Nephron progenitor cell (in vitro differentiated cells): ENCODE data around the gene ENTHD1.

ENCODE experiments used
- DNase-seq: peaks from one replicate; pipeline ENCODE4 v3.0.0; 2021
- H3K27ac Mint-ChIP-seq: 2 replicates; pipeline ENCODE4 v1.8.0; 2021; ENCODE audit warnings: mild to moderate bottlenecking, moderate library complexity, mixed read lengths
- H3K27me3 Mint-ChIP-seq: 2 replicates; pipeline ENCODE4 v1.8.0; 2021; ENCODE audit warnings: mild to moderate bottlenecking, low read depth, mixed read lengths; ENCODE audit not compliant: poor library complexity
- H3K36me3 Mint-ChIP-seq: 2 replicates; pipeline ENCODE4 v1.8.0; 2021; ENCODE audit warnings: low read depth, mixed read lengths
- H3K4me1 Mint-ChIP-seq: 2 replicates; pipeline ENCODE4 v1.8.0; 2021; ENCODE audit warnings: mixed read lengths
- H3K4me3 Mint-ChIP-seq: 2 replicates; pipeline ENCODE4 v1.8.0; 2021; ENCODE audit warnings: mild to moderate bottlenecking, moderate library complexity, mixed read lengths
- H3K9me3 Mint-ChIP-seq: 2 replicates; pipeline ENCODE4 v1.8.0; 2021; ENCODE audit warnings: mild to moderate bottlenecking, moderate library complexity, mixed read lengths
- TF ChIP-seq, protein P1 (sequence below): fragments of 200-600 bp; sonication (generic); IDR thresholded peaks from 2 replicates; pipeline ENCODE4 v1.5.0; 2021; ENCODE audit warnings: antibody characterized with exemption

The ENTHD1 gene

DNA sequence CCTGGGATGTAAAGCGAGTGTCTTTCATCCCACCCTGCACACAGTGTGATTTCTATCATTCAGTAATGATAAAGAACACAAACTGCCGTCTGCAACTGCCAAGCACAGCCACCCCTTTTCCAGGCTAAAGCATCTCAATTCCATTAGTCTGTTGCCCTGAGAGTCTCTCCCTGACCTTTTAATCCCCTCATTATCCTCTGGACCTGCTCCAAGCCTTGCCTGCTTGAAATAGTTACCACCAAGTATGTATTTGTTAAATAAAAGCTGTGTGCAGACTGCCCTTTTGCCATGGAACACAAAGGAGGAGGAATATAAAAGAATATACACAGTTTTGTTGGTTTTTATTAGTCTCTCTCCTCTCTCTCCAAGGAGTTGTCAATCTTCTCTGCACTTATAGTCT is 20.3 kb upstream of the ENTHD1 start:
- H3K36me3 Mint-ChIP-seq: no peaks in the 10 kb centered on the region
- H3K4me1 Mint-ChIP-seq: peaks cover 59% of the 10 kb centered on the region
- H3K9me3 Mint-ChIP-seq: no peaks in the 10 kb centered on the region
- DNase-seq: no peak
- H3K27me3 Mint-ChIP-seq: peaks cover 14% of the 10 kb centered on the region
- no peak overlapping the region for H3K4me3 Mint-ChIP-seq
- TF ChIP-seq, protein P1, sequence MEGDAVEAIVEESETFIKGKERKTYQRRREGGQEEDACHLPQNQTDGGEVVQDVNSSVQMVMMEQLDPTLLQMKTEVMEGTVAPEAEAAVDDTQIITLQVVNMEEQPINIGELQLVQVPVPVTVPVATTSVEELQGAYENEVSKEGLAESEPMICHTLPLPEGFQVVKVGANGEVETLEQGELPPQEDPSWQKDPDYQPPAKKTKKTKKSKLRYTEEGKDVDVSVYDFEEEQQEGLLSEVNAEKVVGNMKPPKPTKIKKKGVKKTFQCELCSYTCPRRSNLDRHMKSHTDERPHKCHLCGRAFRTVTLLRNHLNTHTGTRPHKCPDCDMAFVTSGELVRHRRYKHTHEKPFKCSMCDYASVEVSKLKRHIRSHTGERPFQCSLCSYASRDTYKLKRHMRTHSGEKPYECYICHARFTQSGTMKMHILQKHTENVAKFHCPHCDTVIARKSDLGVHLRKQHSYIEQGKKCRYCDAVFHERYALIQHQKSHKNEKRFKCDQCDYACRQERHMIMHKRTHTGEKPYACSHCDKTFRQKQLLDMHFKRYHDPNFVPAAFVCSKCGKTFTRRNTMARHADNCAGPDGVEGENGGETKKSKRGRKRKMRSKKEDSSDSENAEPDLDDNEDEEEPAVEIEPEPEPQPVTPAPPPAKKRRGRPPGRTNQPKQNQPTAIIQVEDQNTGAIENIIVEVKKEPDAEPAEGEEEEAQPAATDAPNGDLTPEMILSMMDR: no peak
- no peak overlapping the region for H3K27ac Mint-ChIP-seq

DNA sequence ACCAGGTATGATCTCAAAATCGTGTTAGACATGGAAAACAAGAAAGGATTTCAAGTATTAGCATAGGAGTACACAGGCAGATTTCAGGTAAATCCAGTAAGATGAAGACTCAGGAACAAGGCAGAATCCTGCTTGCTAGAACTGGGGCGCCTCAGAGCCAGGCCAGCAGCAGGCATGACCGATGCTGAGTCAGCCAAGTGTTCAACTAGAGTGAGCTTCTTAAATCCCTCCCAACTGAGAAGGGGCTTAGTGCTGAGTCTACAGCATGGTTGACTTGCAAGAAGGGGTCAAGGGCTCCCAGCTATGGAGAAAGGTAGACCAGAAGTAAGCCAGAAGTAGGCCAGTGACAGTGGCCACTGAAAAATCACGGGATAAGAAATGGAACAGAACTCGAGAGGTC is 19.8 kb upstream of the ENTHD1 start:
- Mint-ChIP-seq H3K27me3 (peaks cover 14% of the 10 kb centered on the region), H3K4me3 (no peak overlapping the region), H3K27ac (no peak overlapping the region), H3K36me3 (no peaks in the 10 kb centered on the region), H3K4me1 (peaks cover 65% of the 10 kb centered on the region), H3K9me3 (no peaks in the 10 kb centered on the region)
- DNase-seq: no peak
- TF ChIP-seq, protein P1: no peak

DNA sequence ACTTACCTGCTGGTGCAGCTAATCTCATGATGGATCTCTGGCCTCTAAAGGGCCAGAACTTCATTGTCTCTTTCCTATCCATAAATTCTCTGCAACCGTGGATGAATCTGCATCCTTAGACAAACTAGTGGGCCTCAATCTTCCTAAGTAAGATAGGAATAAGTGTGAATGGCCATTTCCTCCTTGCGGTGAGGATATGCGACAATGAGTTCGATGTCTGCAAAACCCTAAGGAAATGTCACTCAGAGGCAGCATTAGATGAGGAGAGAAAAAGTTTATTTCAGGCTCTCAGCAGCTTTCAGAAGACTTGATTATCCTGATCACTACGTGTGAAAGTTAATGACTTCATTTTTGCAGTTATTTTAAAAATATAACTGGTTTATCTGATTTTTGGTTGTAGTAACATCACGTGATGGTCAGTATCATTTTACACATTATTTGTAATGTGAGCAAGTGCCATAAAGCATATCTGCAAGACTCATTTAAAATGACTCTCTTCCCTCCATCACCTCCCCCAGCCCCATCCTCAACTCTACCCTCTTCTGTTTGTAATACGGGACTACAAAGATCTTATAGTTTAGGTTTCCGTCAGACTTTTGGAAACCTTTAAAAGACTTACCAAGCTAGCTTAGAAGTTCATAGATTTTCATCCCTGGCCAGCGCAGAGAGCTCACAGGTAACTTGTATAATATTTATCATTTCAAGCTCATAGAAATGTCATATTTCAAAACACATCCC is 17.5 kb upstream of the ENTHD1 start:
- Mint-ChIP-seq H3K9me3 (no peaks in the 10 kb centered on the region), H3K36me3 (no peaks in the 10 kb centered on the region), H3K27me3 (peaks cover 13% of the 10 kb centered on the region), H3K27ac (no peak overlapping the region), H3K4me1 (peaks cover 57% of the 10 kb centered on the region), H3K4me3 (no peak overlapping the region)
- DNase-seq: no peak
- TF ChIP-seq, protein P1: no peak

DNA sequence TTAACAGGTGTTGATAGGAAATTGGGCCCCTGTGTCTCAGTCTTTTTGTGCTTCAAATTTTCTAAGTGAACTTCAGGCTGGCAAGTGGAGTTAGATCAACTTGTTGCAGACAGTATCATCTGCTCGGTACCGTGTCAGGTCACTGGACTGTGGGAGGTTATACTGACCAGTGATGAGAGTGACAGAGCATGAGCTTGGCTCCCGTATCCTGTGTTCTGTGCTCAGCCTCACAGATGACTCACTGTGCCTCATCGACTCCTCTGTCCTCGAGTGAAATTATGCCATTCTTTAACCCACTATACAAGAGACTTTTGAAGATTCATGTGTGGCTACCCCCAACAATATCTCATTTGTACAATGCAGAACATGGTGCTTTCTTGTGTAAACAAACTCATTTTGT is 15.2 kb upstream of the ENTHD1 start:
- Mint-ChIP-seq H3K27ac (no peak overlapping the region), H3K27me3 (peaks cover 10% of the 10 kb centered on the region)

DNA sequence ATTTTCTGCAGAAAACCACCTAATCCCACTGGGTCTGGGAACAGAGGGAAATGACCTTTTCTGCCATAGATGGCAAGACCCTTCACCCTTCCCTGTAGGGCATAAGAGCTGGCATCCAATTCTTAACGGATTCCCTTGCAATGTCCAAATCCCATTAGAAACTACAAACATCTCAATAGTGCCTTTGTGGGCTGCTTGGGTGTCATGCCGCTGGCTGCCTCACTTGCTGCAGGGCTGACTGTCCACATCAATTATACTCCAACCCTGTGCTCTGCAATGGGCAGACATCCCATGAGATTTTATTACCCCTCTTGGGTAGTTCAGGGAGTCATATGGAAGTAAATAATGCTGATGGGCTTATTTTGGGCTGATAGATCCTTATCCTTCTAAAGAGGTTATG is 14.6 kb upstream of the ENTHD1 start:
- peaks cover 7% of the 10 kb centered on the region for H3K27me3 Mint-ChIP-seq
- no peaks in the 10 kb centered on the region for H3K36me3 Mint-ChIP-seq
- no peak overlapping the region for H3K4me3 Mint-ChIP-seq
- DNase-seq: no peak
- H3K4me1 Mint-ChIP-seq: peaks cover 34% of the 10 kb centered on the region
- no peaks in the 10 kb centered on the region for H3K9me3 Mint-ChIP-seq
- H3K27ac Mint-ChIP-seq: no peak overlapping the region
- TF ChIP-seq, protein P1: no peak

More for the DNA sequence above, 15.2 kb upstream of the ENTHD1 start:
- H3K9me3 Mint-ChIP-seq: no peaks in the 10 kb centered on the region
- no peak for DNase-seq
- peaks cover 40% of the 10 kb centered on the region for H3K4me1 Mint-ChIP-seq
- no peak overlapping the region for H3K4me3 Mint-ChIP-seq
- no peaks in the 10 kb centered on the region for H3K36me3 Mint-ChIP-seq
- TF ChIP-seq, protein P1: no peak

DNA sequence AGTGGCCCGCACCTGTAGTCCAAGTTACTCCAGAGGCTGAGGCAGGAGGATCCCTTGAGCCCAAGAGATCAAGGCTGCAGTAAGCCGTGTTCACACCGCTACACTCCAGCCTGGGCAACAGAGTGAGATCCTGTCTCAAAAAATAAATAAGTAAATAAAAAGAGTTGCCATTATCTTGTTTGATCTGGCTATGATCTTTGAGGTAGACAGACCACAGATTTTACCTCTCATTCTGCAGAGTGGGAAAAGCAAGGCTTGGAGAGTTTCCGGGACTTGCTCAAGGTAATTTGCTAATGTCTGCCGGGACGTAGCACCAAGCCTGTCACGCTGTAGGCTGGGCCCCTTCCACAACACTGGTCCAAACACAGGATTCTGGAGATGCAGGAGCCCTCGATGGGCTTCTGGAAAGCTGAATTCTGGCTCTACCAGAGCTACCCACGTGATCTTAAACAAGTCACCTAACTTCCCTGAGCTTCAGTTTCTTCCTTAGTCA is 14.1 kb upstream of the ENTHD1 start:
- TF ChIP-seq, protein P1: no peak
- peaks cover 4% of the 10 kb centered on the region for H3K27me3 Mint-ChIP-seq
- peaks cover 31% of the 10 kb centered on the region for H3K4me1 Mint-ChIP-seq
- no peaks in the 10 kb centered on the region for H3K9me3 Mint-ChIP-seq
- no peak for DNase-seq
- no peak overlapping the region for H3K4me3 Mint-ChIP-seq
- H3K36me3 Mint-ChIP-seq: no peaks in the 10 kb centered on the region
- H3K27ac Mint-ChIP-seq: no peak overlapping the region
